NCI-H2227 treated with DMSO at 0.1 percent for 48 hours (cell line): Measurements from ENCODE around the gene TBC1D22A.

Experiments used
- DNase-seq: peaks from one replicate; lab custom pipeline; 2025; lab: John Stamatoyannopoulos, UW

The TBC1D22A gene

DNA sequence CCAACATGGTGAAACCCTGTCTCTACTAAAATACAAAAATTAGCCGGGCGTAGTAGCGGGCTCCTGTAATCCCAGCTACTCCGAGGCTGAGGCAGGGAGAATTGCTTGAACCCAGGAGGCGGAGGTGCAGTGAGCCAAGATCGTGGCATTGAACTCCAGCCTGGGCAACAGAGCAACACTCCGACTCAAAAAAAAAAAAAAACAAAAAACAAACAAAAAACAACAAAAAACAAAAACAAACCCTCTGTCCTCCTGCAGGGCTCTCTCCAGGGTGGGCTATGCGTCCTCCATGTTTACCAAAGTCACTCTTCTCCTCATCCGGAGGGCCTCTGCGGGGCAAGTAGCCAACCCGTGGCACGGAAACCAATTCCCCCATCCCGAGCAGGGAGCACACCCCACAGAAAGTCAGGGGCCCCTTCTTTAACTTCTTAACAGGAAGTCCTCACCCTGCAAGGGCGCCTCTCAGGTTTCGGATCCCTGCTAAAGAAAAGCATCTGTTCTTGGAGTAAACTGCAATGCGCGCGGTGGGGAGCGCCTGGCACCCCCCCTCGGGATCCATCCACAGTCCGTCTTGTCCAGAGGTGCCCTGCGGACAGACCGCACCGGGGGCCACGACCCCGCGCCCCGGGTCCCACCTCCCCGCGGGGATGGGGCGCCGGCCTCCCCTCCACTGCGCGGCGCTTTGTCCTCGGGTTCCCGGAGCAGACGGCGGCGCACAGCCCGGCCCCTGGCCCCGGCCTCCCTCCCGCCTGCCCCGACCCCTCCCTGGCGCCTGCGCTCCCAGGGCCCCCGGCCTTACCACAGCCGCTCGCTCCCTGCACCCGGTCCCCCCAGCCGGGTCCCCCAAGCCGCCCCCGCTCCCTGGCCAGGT, 25.1 kb upstream of the TBC1D22A start:
- DNase-seq = no peak

DNA sequence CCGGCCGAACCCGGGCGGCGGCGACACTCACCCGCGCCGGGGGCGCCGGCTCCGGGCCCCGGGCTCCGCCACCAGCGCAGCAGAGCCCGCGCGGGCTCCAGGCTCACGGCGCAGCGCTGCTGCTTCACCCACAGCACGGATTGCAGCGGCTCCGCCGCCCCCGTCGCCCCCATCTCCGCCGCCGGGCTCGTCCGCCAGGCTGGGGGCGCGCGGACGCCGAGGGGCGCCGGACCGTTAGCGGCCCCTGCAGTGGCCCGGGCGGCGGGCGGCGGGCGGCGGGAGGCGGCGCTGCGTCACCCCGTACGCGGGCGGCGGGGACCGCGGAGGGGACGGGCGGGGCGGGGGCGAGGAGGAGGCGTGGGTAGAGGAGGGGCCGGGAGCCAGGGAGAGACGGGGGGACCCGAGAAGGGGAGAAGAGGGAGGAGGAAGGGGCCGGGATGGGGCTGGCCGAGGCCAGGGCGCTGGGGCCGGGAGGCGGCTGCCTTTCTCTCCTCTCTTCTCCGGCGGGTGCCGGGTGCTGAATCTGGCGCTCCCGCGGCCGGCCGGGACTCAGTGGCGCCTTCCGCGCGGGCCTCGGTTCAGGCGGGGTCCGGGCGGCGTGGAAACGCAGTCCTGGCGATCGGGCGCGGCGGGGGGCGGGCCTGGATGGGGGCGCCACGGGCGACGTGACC, 24.3 kb upstream of the TBC1D22A start, which contains the start of gene CERK:
TSS of gene CERK (minus strand) at position 277 of the 671 bp plus-strand sequence. CDS start at position 173, 104 bp downstream.
- DNase-seq = no peak

DNA sequence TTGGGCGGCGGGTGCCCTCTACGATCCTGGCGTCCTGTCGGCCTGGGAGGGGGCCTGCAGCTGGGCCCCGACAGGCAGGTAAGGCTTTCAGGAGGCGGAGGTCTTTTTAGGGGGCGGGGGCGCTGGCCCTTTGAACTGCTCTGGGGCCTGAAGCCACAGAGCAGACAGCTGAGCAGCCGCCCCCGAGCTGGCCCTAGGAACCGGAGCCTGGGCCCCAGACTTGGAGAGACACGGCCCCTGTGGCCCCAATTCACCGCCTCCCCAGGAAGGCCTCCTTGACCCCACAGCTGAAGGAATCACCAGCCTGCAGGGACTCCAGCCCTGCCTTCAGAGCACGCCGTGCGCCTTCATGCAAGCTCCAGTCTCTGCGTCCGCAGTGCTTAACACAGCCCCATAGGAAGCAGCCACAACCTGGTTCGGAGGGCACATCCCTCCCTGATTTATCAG, 23.8 kb upstream of the TBC1D22A start:
- no peak for DNase-seq

DNA sequence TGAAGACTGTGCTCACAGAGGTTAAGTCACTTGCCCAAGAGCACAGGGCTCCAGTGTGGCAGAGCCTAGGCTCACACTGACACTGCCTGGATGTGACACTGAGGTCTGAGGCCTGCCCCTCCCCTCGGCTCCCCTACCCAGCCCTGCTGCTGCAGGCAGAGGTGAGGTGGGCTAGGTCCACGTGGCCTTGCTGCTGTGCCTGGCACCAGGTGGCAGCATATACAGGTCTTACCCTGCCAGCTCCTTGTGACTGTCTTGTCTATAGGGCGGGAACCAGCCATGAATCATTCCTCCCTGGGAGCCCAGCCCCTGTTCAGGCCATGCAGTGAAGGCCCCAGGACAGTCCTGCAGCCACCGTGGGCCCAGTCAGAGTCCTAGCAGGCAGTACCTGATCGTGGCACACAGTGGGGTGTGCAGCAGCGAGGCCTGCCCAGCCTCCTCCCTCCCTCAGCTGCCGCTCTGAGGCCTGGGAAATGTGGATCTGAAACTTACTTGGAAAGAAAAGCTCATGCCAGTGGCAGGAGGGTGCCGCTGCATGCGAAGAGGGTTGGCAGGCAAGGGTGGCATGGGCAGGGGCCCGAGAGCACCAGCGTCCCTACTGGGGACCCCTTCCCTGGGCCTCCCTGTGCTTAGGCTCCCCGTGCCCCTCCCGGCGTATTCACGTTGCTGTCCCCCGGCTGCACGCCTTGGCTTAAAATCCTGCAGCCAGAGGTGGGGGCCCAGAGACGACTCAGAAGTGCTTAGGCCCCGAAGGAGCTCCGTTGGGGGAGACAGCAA, 23.2 kb upstream of the TBC1D22A start:
- DNase-seq = no peak

DNA sequence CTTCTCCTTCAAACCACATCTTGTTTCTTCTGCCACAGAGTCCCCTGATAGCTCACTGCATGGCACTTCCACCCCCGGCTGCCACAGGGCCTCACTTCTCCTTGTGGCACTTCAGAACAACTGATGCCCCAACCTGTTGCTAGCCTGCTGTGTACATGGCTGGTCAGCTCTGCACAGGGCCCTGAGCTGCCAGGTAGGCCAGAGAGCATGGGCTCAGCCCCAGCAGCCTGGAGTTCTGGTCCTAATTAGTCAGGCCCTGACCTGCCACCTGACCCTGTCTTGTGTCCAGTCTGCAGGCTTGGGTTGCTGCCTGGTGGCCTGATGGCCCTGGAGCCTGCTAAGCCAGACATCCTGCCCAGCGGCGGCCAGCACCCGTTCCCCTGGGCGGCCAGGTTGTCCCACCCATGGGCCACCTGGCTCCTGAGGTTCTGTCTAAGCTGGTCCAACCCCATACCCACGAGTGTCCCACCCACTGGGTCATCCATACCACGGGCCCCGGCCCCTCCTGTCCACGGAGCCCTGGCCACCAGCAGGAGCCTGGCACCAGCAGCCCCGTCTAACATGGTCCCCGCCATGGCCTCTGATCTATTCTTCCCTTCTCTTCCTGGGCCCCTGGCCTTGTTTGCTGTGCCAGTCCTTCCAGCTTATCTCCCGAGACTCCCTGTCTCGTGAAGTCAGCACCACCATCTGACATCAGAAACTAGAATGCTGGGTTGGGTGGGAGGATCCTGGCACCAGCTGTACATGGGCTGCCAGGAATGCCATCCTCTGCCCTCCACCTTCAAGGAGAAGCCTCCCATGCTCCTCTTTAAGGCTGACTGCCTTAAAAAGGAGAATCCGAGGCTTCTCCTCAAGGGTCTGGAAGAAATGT, 21.3 kb upstream of the TBC1D22A start:
- no peak for DNase-seq

DNA sequence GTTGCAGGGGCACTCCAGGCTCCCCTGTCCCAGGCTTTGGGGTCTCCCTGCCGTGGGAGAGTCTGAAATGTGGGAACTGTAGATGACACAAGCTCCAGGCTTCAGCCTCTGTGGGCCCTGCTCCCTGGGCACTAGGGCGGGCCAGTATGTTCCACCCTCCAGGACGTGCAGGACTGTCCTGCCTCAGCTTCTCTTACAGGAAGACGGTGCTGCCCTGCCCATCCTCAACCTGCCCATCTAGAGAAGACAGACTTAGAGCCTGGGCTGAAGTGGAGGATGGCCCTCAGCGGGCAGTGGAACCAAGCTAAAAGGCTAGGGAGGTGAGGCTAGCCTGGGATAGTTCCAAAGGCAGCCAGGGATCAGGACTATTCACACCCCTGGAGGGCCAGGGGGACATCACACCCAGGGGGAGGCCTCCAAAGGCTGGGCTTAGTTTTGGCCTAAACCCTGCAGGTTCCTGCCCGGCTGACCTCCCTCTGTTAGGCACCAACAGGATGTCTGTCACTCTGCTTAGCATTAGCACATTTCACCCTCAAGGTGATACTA, 20.4 kb upstream of the TBC1D22A start:
- DNase-seq = no peak

DNA sequence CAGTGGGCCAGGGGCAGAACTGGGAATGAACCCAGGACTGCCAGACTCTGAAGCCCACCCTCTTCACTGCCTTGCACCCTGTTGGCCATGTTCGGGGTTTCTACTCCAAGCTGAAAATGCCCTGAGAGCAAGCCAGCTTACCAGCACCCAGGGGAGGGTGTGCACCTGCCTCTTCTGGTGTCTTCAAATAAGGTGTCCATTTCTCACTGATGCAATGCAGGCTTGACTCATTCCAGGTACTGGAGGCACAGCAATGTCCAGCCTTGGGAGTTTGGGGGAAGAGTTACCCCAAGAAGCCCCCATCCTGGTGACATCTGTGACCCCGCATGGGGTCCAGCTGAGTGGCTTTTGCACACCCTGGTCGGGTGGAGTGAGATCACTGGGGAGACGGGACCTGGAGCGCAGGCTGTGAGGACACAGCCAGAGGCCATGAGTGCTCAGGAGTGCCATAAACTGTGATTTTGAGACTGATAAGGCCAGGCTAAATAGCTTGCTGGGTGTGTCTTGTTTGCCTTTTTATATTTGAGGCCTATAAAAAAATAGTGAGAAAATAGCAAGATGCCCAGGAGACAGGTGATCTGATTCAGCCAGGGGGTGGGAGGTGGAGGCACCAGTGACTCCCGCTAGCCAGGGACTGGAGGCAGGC, 19.8 kb upstream of the TBC1D22A start:
- no peak for DNase-seq

DNA sequence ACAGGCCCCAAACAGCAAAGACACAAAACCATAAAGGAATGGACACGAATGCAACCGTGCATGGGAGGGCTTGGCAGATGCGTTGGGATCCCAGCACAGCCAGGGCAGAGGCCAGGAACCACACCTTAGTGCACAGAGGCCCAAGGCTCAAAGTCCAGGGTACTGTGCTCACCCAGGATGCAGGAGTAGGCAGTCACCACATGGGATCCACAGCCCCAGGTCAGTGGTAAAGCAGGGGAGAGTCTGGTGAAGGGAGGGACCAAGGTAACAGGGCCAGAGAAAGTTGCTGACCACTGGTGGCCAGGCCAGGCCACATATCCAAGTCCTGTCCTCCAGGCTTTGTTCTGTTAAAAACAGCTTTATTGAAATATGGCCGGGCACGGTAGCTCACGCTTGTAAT, 17.9 kb upstream of the TBC1D22A start:
- DNase-seq = no peak

DNA sequence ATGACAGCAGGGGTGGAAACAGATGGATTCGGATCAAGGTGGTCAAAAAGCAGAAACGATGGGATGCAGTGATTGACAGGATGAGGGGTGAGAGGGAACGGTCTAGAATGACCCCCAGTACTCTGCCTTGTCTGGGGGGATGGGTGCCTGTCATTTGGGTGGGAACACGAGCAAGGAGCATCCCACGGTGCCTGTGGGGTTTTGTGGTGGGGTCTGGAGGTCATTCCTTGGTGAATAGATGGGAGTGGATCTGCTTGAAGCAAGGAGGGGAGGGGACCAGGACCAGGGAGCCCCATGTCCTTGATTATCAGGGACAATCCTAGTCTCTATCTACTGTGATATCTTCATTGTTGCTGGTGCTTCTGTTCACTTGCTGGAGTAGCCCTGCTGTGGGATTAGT, 16.3 kb upstream of the TBC1D22A start:
- DNase-seq = no peak

DNA sequence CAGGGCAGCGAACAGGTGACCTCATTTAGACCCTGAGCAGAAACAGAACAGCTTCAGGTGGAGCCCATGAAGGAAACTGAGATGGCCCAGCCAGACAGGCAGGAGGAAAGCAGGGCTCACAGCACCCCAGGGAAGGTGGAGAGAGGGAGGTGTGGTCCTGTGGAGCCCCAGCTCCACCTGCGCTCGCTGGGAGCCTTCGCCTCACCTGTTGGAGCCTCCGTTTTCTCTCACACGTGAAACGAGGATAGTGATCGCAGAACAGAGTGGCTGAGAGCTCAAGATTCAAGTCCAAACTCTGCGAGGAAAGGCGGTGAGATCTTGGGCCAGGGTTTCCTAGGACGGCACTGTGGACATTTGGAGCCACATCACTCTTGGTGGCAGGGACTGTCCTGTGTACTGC, 15.8 kb upstream of the TBC1D22A start:
- DNase-seq = no peak

DNA sequence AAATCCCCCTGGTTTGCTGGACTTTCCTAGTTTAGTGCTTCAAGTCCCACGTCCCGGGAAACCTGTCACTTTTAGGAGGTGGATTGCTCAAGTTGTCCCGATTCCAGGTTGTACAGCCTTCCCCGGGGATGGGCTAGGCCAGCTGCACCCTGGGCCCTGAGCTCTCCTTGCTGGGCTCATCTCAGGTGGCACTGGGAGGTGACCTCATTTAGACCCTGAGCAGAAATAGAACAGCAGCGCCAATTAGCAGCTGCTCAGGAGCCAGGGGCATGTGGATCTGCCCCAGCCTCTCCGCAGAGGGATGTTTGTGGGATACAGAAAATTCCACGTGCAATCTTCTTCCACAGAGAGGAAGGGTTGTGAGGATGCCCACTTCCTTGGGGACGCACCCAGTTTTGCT, 14.8 kb upstream of the TBC1D22A start:
- no peak for DNase-seq

DNA sequence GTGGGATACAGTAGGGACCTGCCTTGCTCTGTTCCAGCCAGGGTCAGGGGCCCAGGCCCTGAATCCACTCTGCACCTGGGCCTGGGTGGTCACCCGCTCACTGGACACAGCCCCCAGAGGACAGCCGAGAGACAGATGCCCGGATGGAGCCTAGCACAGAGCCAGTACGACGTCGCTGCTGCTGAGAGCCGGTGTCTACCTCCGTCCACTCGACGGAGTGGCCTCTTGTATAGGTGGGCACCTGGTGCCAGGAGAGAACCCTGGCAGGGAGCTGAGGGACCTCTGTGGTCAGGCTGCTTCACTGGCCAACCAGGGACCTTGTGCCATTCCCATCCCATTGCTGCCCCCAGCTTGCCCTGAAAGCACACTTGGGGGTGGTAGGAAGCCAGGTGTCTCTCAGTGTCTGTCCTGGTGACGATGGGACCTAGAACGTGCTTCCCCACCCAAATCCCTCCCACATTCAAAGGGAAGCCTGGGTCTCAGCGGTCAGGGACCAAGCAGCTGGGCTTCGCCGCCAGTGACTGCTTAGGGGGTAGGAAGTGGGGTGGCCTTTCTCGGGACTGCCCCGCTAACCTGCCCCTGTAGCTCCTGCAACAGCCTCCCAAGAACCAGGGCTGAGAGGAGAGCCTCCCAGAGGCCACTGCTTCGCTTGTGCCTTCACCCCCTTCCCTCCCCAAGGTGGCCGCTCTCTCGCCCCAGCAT, 14.1 kb upstream of the TBC1D22A start:
- no peak for DNase-seq

DNA sequence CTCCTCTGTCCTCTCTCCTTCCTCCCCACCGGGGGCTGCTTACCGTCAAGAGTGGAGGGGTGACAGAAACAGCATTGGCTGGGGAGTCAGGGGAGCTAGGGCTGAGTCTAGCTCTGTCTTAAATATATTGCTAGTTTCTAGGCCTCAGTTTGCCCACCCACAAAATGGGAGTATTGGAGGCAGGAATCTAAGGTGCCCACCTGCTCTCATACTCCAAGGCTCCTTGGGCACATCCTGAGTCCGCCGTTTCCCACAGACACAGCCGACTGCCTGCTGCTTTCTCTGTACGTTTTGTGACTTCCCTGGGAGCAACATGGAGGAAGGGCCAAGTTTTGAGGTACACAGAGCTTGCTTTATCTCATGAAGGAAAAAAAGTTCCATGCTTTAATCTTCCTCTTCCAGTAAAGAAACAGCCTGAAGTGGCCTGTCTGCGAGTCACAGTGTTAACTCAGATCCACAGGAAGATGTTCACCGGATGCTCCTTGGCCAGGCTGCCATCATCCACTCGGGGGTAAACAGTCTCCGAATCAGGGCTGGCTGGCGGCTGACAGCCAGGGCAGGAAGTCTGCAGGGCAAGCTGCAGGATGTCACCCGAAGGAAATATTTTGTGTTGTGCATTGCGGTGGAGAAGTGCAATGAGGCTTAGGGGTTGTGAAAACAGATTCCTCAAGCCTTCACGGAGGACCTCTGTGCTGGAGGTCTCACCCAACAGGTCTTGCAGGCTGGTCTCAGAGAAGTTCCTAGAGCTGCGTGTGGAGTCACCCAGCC, 13.4 kb upstream of the TBC1D22A start:
- DNase-seq = no peak

DNA sequence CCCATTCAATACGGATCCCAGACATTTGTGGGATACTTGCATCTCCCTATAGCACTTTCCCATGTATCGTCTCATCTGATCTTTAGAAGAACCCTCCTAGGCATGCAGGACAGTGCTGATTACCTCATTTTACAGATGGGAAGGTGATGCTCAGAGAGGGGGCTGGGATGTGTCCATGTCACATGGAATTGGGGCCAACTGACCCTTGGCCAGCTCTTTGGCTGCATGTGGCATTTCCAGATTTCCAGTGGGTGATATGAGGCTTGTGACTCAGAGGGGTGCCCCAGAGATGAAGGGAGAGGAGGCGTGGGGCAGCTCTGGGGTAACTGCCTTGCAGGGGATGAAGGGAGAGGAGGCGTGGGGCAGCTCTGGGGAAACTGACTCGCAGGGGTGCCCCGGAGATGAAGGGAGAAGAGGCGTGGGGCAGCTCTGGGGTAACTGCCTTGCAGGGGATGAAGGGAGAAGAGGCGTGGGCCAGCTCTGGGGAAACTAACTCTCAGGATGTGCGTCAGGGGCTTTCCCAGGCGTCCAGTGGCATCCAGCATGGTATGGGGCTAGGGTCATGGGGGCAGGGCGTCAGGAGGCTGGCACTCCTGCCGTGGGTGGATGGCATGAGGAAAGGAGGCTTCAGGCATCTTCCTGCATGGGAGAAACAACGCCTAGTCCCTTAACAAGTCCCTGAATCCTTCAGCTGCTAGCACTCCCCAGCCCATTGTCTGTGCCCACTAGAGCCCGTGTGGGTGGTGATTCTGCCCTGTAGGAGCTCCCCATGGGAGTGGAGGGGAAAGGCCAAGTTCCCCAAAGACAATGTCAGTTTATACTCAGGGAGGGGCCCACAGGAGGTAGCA, 12.5 kb upstream of the TBC1D22A start:
- no peak for DNase-seq

DNA sequence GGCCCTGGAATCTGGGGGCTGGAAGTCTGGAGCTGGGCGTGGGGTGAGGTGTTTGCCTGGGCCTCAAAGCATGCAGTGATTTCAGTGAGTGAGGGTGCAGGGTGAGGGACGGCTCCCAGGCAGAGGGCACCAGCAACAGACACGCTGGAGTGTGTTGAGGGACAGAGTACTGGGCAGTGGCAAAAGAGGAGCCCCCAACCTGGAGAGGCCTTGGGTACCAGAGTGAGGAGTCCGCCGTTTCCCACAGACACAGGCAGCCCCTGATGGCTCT, 12.0 kb upstream of the TBC1D22A start:
- no peak for DNase-seq

DNA sequence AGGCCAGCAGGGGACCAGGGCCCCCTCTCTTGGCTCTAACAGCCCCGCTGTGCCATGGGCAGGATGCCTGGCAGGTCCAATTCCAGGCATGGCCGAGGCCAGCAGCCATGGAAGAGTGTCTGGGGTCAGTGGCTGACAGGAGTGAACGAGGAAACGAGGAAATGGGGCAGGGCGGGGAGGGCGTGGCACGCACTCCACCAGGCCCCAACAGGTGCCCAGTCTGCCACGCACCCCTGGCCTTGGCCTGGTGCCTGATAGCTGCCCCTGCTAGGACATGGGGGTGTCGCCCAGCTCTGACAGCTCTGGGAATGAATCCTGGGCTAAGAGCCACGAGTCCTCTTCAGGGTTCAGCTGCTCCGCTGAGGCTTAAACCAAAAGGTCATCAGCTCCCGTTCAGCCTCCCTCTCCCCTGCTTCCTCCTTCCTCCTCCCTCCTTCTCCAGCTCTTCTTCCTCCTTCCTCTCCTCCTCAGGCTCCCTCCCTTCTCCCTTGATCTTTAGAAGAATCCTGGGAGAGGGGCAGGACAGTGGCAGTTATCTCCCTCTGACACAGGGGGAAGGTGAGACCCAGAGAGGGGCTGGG, 11.5 kb upstream of the TBC1D22A start:
- no peak for DNase-seq

DNA sequence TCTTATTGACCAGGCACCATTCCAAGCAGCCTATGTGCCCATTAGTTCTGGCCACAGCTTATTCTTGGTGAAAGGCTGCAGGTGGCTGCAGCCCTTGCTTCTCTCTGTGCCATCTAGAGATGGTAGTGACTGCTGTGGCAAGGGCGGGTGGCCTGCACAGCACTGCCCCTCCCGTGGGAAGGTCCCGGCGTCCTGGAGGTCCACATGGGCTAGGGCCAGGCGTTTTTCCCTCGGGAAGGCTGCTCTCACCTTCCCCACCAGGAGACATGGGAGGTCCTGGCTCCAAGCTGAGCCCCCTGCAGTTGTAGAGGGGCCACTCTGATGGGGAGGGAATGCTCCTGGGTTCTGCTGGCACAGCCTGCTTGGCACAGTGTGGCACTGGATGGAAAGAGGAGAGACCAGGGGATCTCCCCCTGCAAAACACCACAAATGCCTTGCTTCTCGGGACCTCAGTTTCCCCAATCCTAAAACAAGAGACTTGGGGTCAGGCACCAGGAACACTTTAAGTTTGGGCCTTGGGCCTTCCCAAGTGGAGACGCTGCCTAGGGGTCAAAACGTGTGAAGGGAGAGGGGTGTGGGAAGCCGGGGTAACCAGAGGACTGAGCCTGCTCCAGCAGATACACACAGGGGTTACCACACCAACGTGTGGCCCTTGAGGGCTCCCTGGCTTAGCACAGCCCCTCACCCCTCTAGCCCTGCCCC, 10.0 kb upstream of the TBC1D22A start:
- DNase-seq = no peak

DNA sequence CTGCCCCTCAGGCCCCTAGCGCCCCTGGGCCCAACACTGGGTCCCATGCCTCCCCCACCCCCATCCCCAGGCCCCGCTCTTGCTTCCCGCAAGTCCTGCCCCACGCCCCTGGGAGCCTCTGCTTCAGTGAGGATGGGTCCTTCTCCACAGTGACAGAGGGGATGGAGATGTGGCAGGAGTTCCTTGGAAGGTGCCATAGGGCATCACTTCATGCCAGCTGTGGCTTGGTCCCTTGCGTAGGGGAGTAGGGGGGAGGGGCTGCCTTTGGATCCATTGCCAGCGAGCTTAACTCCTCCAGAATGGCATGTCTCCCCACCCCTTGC, 9.5 kb upstream of the TBC1D22A start:
- no peak for DNase-seq
